Measurements from ENCODE around the gene NLGN4X.

The NLGN4X gene

GRCh38 chrX:6012357-6012756, 216.3 kb downstream of the NLGN4X start:
- DNase-seq (no peak), ATAC-seq (no peak)
- Mint-ChIP-seq H3K27ac (no peak overlapping the region), H3K4me1 (no peaks in the 10 kb centered on the region), H3K36me3 (ENCODE audit: low read depth) (no peaks in the 10 kb centered on the region), H3K27me3 (no peaks in the 10 kb centered on the region), H3K9me3 (no peaks in the 10 kb centered on the region), H3K4me3 (no peak overlapping the region)

GRCh38 chrX:6005856-6006255, 222.8 kb downstream of the NLGN4X start:
- DNase-seq, result no peak
- no peaks in the 10 kb centered on the region for H3K36me3 Mint-ChIP-seq (ENCODE audit: low read depth)
- H3K27me3 Mint-ChIP-seq, result no peaks in the 10 kb centered on the region
- no peaks in the 10 kb centered on the region for H3K9me3 Mint-ChIP-seq
- no peak overlapping the region for H3K4me3 Mint-ChIP-seq
- H3K4me1 Mint-ChIP-seq, result no peaks in the 10 kb centered on the region
- no peak overlapping the region for H3K27ac Mint-ChIP-seq
- ATAC-seq, result no peak

GRCh38 chrX:6004529-6004928, 224.1 kb downstream of the NLGN4X start:
- no peak overlapping the region for H3K4me3 Mint-ChIP-seq
- no peaks in the 10 kb centered on the region for H3K27me3 Mint-ChIP-seq
- H3K27ac Mint-ChIP-seq, result no peak overlapping the region
- H3K9me3 Mint-ChIP-seq, result no peaks in the 10 kb centered on the region
- DNase-seq (no peak), ATAC-seq (no peak)
- H3K36me3 Mint-ChIP-seq (ENCODE audit: low read depth), result no peaks in the 10 kb centered on the region
- no peaks in the 10 kb centered on the region for H3K4me1 Mint-ChIP-seq

GRCh38 chrX:6002056-6002455, 226.6 kb downstream of the NLGN4X start:
- ATAC-seq (no peak), DNase-seq (no peak)
- Mint-ChIP-seq H3K4me3 (no peak overlapping the region), H3K4me1 (no peaks in the 10 kb centered on the region), H3K27ac (no peak overlapping the region), H3K27me3 (no peaks in the 10 kb centered on the region), H3K36me3 (ENCODE audit: low read depth) (no peaks in the 10 kb centered on the region), H3K9me3 (no peaks in the 10 kb centered on the region)

GRCh38 chrX:5998901-5999300, 229.8 kb downstream of the NLGN4X start:
- H3K9me3 Mint-ChIP-seq, result no peaks in the 10 kb centered on the region
- no peaks in the 10 kb centered on the region for H3K36me3 Mint-ChIP-seq (ENCODE audit: low read depth)
- H3K27ac Mint-ChIP-seq, result no peak overlapping the region
- no peak for DNase-seq
- no peak overlapping the region for H3K4me3 Mint-ChIP-seq
- ATAC-seq, result no peak
- no peaks in the 10 kb centered on the region for H3K4me1 Mint-ChIP-seq
- no peaks in the 10 kb centered on the region for H3K27me3 Mint-ChIP-seq

- Mint-ChIP-seq H3K4me1 (no peaks in the 10 kb centered on the region), H3K27ac (no peak overlapping the region), H3K27me3 (no peaks in the 10 kb centered on the region), H3K9me3 (no peaks in the 10 kb centered on the region), H3K36me3 (ENCODE audit: low read depth) (no peaks in the 10 kb centered on the region), H3K4me3 (no peak overlapping the region)
- no peak for DNase-seq
- ATAC-seq, result no peak
These were observed 230.2 kb downstream of the NLGN4X start for GRCh38 chrX:5998456-5998855.

GRCh38 chrX:5991393-5991792, 237.3 kb downstream of the NLGN4X start:
- Mint-ChIP-seq H3K27me3 (no peaks in the 10 kb centered on the region), H3K27ac (no peak overlapping the region), H3K4me1 (no peaks in the 10 kb centered on the region), H3K36me3 (ENCODE audit: low read depth) (no peaks in the 10 kb centered on the region), H3K4me3 (no peak overlapping the region), H3K9me3 (no peaks in the 10 kb centered on the region)
- ATAC-seq (no peak), DNase-seq (no peak)

GRCh38 chrX:5979338-5979737, 249.3 kb downstream of the NLGN4X start:
- no peaks in the 10 kb centered on the region for H3K36me3 Mint-ChIP-seq (ENCODE audit: low read depth)
- DNase-seq, result no peak
- H3K4me1 Mint-ChIP-seq, result no peaks in the 10 kb centered on the region
- no peak overlapping the region for H3K4me3 Mint-ChIP-seq
- H3K9me3 Mint-ChIP-seq, result no peaks in the 10 kb centered on the region
- no peaks in the 10 kb centered on the region for H3K27me3 Mint-ChIP-seq
- ATAC-seq, result no peak
- no peak overlapping the region for H3K27ac Mint-ChIP-seq

GRCh38 chrX:5976332-5976731, 252.3 kb downstream of the NLGN4X start:
- Mint-ChIP-seq H3K4me1 (no peaks in the 10 kb centered on the region), H3K27ac (no peak overlapping the region), H3K36me3 (ENCODE audit: low read depth) (no peaks in the 10 kb centered on the region), H3K9me3 (no peaks in the 10 kb centered on the region), H3K27me3 (no peaks in the 10 kb centered on the region), H3K4me3 (no peak overlapping the region)
- no peak for ATAC-seq
- no peak for DNase-seq

- H3K4me1 Mint-ChIP-seq, result no peaks in the 10 kb centered on the region
- no peak overlapping the region for H3K4me3 Mint-ChIP-seq
- DNase-seq (no peak), ATAC-seq (no peak)
- H3K36me3 Mint-ChIP-seq (ENCODE audit: low read depth), result no peaks in the 10 kb centered on the region
- no peaks in the 10 kb centered on the region for H3K9me3 Mint-ChIP-seq
- no peak overlapping the region for H3K27ac Mint-ChIP-seq
- no peaks in the 10 kb centered on the region for H3K27me3 Mint-ChIP-seq
These were observed 257.4 kb downstream of the NLGN4X start for GRCh38 chrX:5971300-5971699.

- no peaks in the 10 kb centered on the region for H3K27me3 Mint-ChIP-seq
- H3K4me1 Mint-ChIP-seq, result no peaks in the 10 kb centered on the region
- no peak overlapping the region for H3K4me3 Mint-ChIP-seq
- no peaks in the 10 kb centered on the region for H3K36me3 Mint-ChIP-seq (ENCODE audit: low read depth)
- DNase-seq, result no peak
- no peak overlapping the region for H3K27ac Mint-ChIP-seq
- no peak for ATAC-seq
- H3K9me3 Mint-ChIP-seq, result no peaks in the 10 kb centered on the region
These were observed 263.3 kb downstream of the NLGN4X start for GRCh38 chrX:5965406-5965805.

GRCh38 chrX:5959286-5959685, 269.4 kb downstream of the NLGN4X start:
- no peak for DNase-seq
- no peaks in the 10 kb centered on the region for H3K9me3 Mint-ChIP-seq
- no peaks in the 10 kb centered on the region for H3K36me3 Mint-ChIP-seq (ENCODE audit: low read depth)
- no peak overlapping the region for H3K27ac Mint-ChIP-seq
- H3K4me3 Mint-ChIP-seq, result no peak overlapping the region
- no peak for ATAC-seq
- H3K4me1 Mint-ChIP-seq, result no peaks in the 10 kb centered on the region
- H3K27me3 Mint-ChIP-seq, result no peaks in the 10 kb centered on the region

- no peak for DNase-seq
- no peak for ATAC-seq
- no peaks in the 10 kb centered on the region for H3K36me3 Mint-ChIP-seq (ENCODE audit: low read depth)
- H3K27me3 Mint-ChIP-seq, result no peaks in the 10 kb centered on the region
- H3K27ac Mint-ChIP-seq, result no peak overlapping the region
- no peaks in the 10 kb centered on the region for H3K9me3 Mint-ChIP-seq
- no peaks in the 10 kb centered on the region for H3K4me1 Mint-ChIP-seq
- H3K4me3 Mint-ChIP-seq, result no peak overlapping the region
These were observed 270.1 kb downstream of the NLGN4X start for GRCh38 chrX:5958523-5958922.

- Mint-ChIP-seq H3K27ac (no peak overlapping the region), H3K27me3 (no peaks in the 10 kb centered on the region), H3K9me3 (no peaks in the 10 kb centered on the region), H3K4me1 (no peaks in the 10 kb centered on the region), H3K36me3 (ENCODE audit: low read depth) (no peaks in the 10 kb centered on the region), H3K4me3 (no peak overlapping the region)
- ATAC-seq (no peak), DNase-seq (no peak)
These were observed 271.2 kb downstream of the NLGN4X start for GRCh38 chrX:5957506-5957905.

- no peaks in the 10 kb centered on the region for H3K4me1 Mint-ChIP-seq
- ATAC-seq (no peak), DNase-seq (no peak)
- H3K4me3 Mint-ChIP-seq, result no peak overlapping the region
- no peaks in the 10 kb centered on the region for H3K27me3 Mint-ChIP-seq
- H3K27ac Mint-ChIP-seq, result no peak overlapping the region
- no peaks in the 10 kb centered on the region for H3K36me3 Mint-ChIP-seq (ENCODE audit: low read depth)
- H3K9me3 Mint-ChIP-seq, result no peaks in the 10 kb centered on the region
These were observed 292.2 kb downstream of the NLGN4X start for GRCh38 chrX:5936438-5936837.

GRCh38 chrX:5928224-5928623, 300.4 kb downstream of the NLGN4X start:
- H3K9me3 Mint-ChIP-seq, result no peaks in the 10 kb centered on the region
- H3K27ac Mint-ChIP-seq, result no peak overlapping the region
- DNase-seq, result no peak
- H3K4me3 Mint-ChIP-seq, result no peak overlapping the region
- H3K4me1 Mint-ChIP-seq, result no peaks in the 10 kb centered on the region
- no peaks in the 10 kb centered on the region for H3K27me3 Mint-ChIP-seq
- no peak for ATAC-seq
- H3K36me3 Mint-ChIP-seq (ENCODE audit: low read depth), result no peaks in the 10 kb centered on the region
